BE2C (cell line): Measurements from ENCODE around the gene CMIP.

ENCODE experiments used
- DNase-seq: peaks from one replicate; pipeline ENCODE4 v3.0.0-alpha.2; 2020
- H3K27me3 ChIP-seq: fragments of 250-450 bp; sonication (Bioruptor Pico); 2 replicates; pipeline ENCODE4 v1.5.1; 2020; ENCODE audit warnings: mild to moderate bottlenecking
- H3K36me3 ChIP-seq: fragments of 250-450 bp; sonication (Bioruptor Pico); 2 replicates; pipeline ENCODE4 v1.5.1; 2020; ENCODE audit warnings: mild to moderate bottlenecking
- H3K4me1 ChIP-seq: fragments of 250-450 bp; sonication (Bioruptor Pico); 2 replicates; pipeline ENCODE4 v1.5.1; 2020
- H3K4me3 ChIP-seq: 2 replicates; pipeline ENCODE4 v1.5.1; 2011; ENCODE audit warnings: low read depth, low read length
- H3K9me3 ChIP-seq: fragments of 250-450 bp; sonication (Bioruptor Pico); 2 replicates; pipeline ENCODE4 v1.5.1; 2020
- CTCF ChIP-seq: IDR thresholded peaks from 2 replicates; pipeline ENCODE4 v1.5.1; 2012; ENCODE audit warnings: mild to moderate bottlenecking, low read depth, low read length

The CMIP gene

GRCh38 chr16:81489547-81490267 lies 45.1 kb downstream of the CMIP start:
- no peaks in the 10 kb centered on the region for H3K4me1 ChIP-seq
- H3K36me3 ChIP-seq: no peaks in the 10 kb centered on the region
- no peak for TF ChIP-seq CTCF
- H3K9me3 ChIP-seq: no peaks in the 10 kb centered on the region
- H3K27me3 ChIP-seq: no peaks in the 10 kb centered on the region
- H3K4me3 ChIP-seq: no peak overlapping the region
- DNase-seq: no peak

- Histone ChIP-seq H3K4me1 (no peaks in the 10 kb centered on the region), H3K36me3 (no peaks in the 10 kb centered on the region), H3K4me3 (no peak overlapping the region), H3K27me3 (no peaks in the 10 kb centered on the region), H3K9me3 (no peaks in the 10 kb centered on the region)
- DNase-seq: no peak
- no peak for TF ChIP-seq CTCF
Measured at GRCh38 chr16:81491541-81492188, 47.1 kb downstream of the CMIP start.

- Histone ChIP-seq H3K4me1 (no peaks in the 10 kb centered on the region), H3K27me3 (no peaks in the 10 kb centered on the region), H3K9me3 (no peaks in the 10 kb centered on the region), H3K4me3 (no peak overlapping the region), H3K36me3 (no peaks in the 10 kb centered on the region)
- no peak for TF ChIP-seq CTCF
- no peak for DNase-seq
Measured at GRCh38 chr16:81492311-81492761, 47.7 kb downstream of the CMIP start.

- DNase-seq: no peak
Measured at GRCh38 chr16:81492965-81493754, 48.6 kb downstream of the CMIP start.

GRCh38 chr16:81493755-81494433 lies 49.3 kb downstream of the CMIP start:
- DNase-seq: no peak
- Histone ChIP-seq H3K4me1 (no peaks in the 10 kb centered on the region), H3K36me3 (no peaks in the 10 kb centered on the region), H3K9me3 (no peaks in the 10 kb centered on the region), H3K27me3 (no peaks in the 10 kb centered on the region), H3K4me3 (no peak overlapping the region)
- no peak for TF ChIP-seq CTCF

More at GRCh38 chr16:81492965-81493754, 48.6 kb downstream of the CMIP start:
- Histone ChIP-seq H3K4me3 (no peak overlapping the region), H3K27me3 (no peaks in the 10 kb centered on the region), H3K36me3 (no peaks in the 10 kb centered on the region), H3K4me1 (no peaks in the 10 kb centered on the region), H3K9me3 (no peaks in the 10 kb centered on the region)
- no peak for TF ChIP-seq CTCF
